Right atrium auricular region (tissue), 2 donors: Measurements from ENCODE around the gene AZU1. TPM values are rescaled to one million over a fixed set of nuclear protein-coding genes. Genes with fewer than 3 reads are reported as not detected.

Source experiments
- DNase-seq: peaks from one replicate; pipeline ENCODE4 v3.0.0-alpha.2; 2019; ENCODE audit warnings: low spot score
- H3K27ac ChIP-seq, 2 donors: fragments of 200-600 bp; sonication (generic); 1 replicate in 1 of 2; 2 replicates in 1 of 2; pipeline ENCODE4 v1.5.1; 2016 to 2019
- H3K27me3 ChIP-seq, 2 donors: fragments of 200-600 bp; sonication (generic); one replicate each; pipeline versions ENCODE4 v1.5.1 to v1.6.0; 2017 to 2019
- H3K36me3 ChIP-seq: fragments of 200-600 bp; sonication (generic); one replicate; pipeline ENCODE4 v1.5.1; 2016
- H3K4me1 ChIP-seq, 2 donors: fragments of 200-600 bp; sonication (generic); one replicate each; pipeline versions ENCODE4 v1.5.1 to v1.6.0; 2017 to 2019
- H3K4me3 ChIP-seq, 2 donors: fragments of 200-600 bp; sonication (generic); 1 replicate in 1 of 2; 2 replicates in 1 of 2; pipeline ENCODE4 v1.5.1; 2017 to 2019; ENCODE audit warnings: mild to moderate bottlenecking in 1 of 2, moderate library complexity in 1 of 2
- H3K9me3 ChIP-seq, 2 donors: fragments of 200-600 bp; sonication (generic); one replicate each; pipeline ENCODE4 v1.5.1; 2019
- CTCF ChIP-seq, 2 donors: fragments of 200-600 bp; sonication (generic); IDR thresholded peaks; one replicate each; pipeline ENCODE4 v1.5.1; 2019; ENCODE audit warnings: antibody characterized with exemption in 2 of 2
- total RNA-seq, 2 donors: library from RNA; depleted of rRNA; stranded (reverse); fragments of >200 nt; gene quantifications; one replicate each; pipeline ENCODE4 v1.1.0, GENCODE V29; 2016

Gene AZU1
- total RNA-seq, 2 donors from 2014 or later, result not detected

GRCh38 chr19:855566-856120, 28.0 kb downstream of the AZU1 start:
- Histone ChIP-seq H3K4me1 (peaks cover 0 to 19% of the 10 kb centered on the region in 2 donors), H3K36me3 (no peaks in the 10 kb centered on the region), H3K9me3 (no peaks in the 10 kb centered on the region), H3K27me3 (peaks cover 0 to 11% of the 10 kb centered on the region in 2 donors), H3K4me3 (no peak overlapping the region), H3K27ac (no peak overlapping the region)
- DNase-seq, result no peak
- TF ChIP-seq CTCF (IDR thresholded peaks at IDR 0.05), result no peak

GRCh38 chr19:858284-858683, 30.6 kb downstream of the AZU1 start:
- TF ChIP-seq CTCF (IDR thresholded peaks at IDR 0.05), result no peak
- no peaks in the 10 kb centered on the region for H3K36me3 ChIP-seq
- no peaks in the 10 kb centered on the region for H3K9me3 ChIP-seq
- H3K27me3 ChIP-seq, result peaks cover 0 to 7% of the 10 kb centered on the region in 2 donors
- H3K4me3 ChIP-seq, result no peak overlapping the region
- peak overlapping the region in 1 of 2 donors; percentile 70 for H3K27ac ChIP-seq
- no peak for DNase-seq
- peaks cover 0 to 29% of the 10 kb centered on the region in 2 donors for H3K4me1 ChIP-seq

- Histone ChIP-seq H3K27me3 (peaks cover 0 to 6% of the 10 kb centered on the region in 2 donors), H3K9me3 (no peaks in the 10 kb centered on the region), H3K36me3 (no peaks in the 10 kb centered on the region), H3K4me3 (peak within 1 kb of the TSS; percentile 35 to 53), H3K27ac (peak within 1 kb of the TSS; percentile 54 to 70), H3K4me1 (peaks cover 0 to 34% of the 10 kb centered on the region in 2 donors)
- peak; percentile 84 for DNase-seq
- TF ChIP-seq CTCF (IDR thresholded peaks at IDR 0.05), result no peak
These were observed 31.5 kb downstream of the AZU1 start, which contains the start of gene CFD for GRCh38 chr19:858868-859843. Gene CFD (plus strand): TSS chr19:859664. CDS start chr19:859690, 26 bp downstream.

GRCh38 chr19:861141-861755, 33.6 kb downstream of the AZU1 start:
- no peak for DNase-seq
- Histone ChIP-seq H3K9me3 (no peaks in the 10 kb centered on the region), H3K4me3 (peak overlapping the region; percentile 35 to 53), H3K27me3 (peaks cover 0 to 6% of the 10 kb centered on the region in 2 donors), H3K36me3 (no peaks in the 10 kb centered on the region), H3K4me1 (peaks cover 0 to 34% of the 10 kb centered on the region in 2 donors), H3K27ac (no peak overlapping the region)
- TF ChIP-seq CTCF (IDR thresholded peaks at IDR 0.05), result no peak

GRCh38 chr19:861756-862580, 34.3 kb downstream of the AZU1 start:
- DNase-seq, result no peak
- Histone ChIP-seq H3K4me1 (peaks cover 0 to 34% of the 10 kb centered on the region in 2 donors), H3K36me3 (no peaks in the 10 kb centered on the region), H3K4me3 (peak overlapping the region in 1 of 2 donors; percentile 15), H3K27ac (no peak overlapping the region), H3K9me3 (no peaks in the 10 kb centered on the region), H3K27me3 (peaks cover 0 to 6% of the 10 kb centered on the region in 2 donors)
- no peak for TF ChIP-seq CTCF (IDR thresholded peaks at IDR 0.05)
